ENCODE measurements around the gene FEN1. TPM values are rescaled to one million over a fixed set of nuclear protein-coding genes. Genes with fewer than 3 reads are reported as not detected.

The FEN1 gene
- total and polyA plus RNA-seq, 2 of the 13 experiments (the other 11 are each of a cell fraction or from before 2014, with no cell fraction given): 12.4 to 102 TPM

DNA sequence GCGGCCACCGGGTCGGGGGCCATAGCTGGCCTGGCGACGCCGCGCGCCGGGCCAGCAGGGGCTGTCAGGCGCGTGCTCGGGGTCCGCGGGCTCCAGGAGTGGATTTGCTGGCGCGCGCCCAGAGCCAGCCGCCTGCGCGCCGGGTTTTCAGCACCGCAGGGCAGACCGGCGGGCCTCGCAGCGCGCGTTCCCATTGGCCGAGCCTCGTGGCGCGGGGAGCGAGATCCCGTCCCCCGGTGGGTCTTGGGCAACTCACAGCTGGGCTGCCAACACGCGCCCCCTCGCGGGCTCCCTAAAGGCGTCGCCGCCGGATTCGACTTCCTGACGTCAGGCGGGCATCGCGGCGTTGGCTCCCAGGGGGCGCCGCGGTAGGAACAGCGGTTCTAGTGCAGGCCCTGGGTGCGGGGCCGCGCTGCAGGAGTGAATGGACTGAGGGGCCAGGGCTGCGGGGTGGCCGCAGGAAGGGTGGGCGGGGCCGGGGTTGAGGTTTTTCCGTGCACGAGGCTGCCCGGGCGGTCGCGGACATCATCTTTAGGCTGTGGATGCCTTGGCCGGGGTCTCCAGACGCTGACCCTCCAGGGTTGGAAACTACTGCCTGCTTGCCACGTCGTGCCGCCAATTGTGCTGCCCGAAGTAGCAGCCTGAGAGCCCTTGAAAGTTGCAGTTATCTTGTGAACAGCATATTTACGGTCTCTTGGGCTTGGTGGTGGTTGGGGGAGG lies 24.2 kb downstream of the FEN1 start, which contains the start of gene FADS1 (continued):
- TF ChIP-seq, protein P1, sequence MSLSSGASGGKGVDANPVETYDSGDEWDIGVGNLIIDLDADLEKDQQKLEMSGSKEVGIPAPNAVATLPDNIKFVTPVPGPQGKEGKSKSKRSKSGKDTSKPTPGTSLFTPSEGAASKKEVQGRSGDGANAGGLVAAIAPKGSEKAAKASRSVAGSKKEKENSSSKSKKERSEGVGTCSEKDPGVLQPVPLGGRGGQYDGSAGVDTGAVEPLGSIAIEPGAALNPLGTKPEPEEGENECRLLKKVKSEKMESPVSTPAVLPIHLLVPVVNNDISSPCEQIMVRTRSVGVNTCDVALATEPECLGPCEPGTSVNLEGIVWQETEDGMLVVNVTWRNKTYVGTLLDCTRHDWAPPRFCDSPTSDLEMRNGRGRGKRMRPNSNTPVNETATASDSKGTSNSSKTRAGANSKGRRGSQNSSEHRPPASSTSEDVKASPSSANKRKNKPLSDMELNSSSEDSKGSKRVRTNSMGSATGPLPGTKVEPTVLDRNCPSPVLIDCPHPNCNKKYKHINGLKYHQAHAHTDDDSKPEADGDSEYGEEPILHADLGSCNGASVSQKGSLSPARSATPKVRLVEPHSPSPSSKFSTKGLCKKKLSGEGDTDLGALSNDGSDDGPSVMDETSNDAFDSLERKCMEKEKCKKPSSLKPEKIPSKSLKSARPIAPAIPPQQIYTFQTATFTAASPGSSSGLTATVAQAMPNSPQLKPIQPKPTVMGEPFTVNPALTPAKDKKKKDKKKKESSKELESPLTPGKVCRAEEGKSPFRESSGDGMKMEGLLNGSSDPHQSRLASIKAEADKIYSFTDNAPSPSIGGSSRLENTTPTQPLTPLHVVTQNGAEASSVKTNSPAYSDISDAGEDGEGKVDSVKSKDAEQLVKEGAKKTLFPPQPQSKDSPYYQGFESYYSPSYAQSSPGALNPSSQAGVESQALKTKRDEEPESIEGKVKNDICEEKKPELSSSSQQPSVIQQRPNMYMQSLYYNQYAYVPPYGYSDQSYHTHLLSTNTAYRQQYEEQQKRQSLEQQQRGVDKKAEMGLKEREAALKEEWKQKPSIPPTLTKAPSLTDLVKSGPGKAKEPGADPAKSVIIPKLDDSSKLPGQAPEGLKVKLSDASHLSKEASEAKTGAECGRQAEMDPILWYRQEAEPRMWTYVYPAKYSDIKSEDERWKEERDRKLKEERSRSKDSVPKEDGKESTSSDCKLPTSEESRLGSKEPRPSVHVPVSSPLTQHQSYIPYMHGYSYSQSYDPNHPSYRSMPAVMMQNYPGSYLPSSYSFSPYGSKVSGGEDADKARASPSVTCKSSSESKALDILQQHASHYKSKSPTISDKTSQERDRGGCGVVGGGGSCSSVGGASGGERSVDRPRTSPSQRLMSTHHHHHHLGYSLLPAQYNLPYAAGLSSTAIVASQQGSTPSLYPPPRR (CRISPR knock-in tag; IDR thresholded peaks at IDR 0.05; ENCODE audit: borderline replicate concordance): peak; percentile 59; the same call in 1 of the 2 replicates
- TF ChIP-seq TEAD3 (CRISPR knock-in tag; optimal IDR thresholded peaks at IDR 0.05; ENCODE audit: borderline replicate concordance): peak; percentile 56
- TF ChIP-seq ETV5 (CRISPR knock-in tag; IDR thresholded peaks at IDR 0.05; ENCODE audit: borderline replicate concordance): peak; percentile 72; the same call in 1 of the 2 replicates
- TF ChIP-seq, protein P2, sequence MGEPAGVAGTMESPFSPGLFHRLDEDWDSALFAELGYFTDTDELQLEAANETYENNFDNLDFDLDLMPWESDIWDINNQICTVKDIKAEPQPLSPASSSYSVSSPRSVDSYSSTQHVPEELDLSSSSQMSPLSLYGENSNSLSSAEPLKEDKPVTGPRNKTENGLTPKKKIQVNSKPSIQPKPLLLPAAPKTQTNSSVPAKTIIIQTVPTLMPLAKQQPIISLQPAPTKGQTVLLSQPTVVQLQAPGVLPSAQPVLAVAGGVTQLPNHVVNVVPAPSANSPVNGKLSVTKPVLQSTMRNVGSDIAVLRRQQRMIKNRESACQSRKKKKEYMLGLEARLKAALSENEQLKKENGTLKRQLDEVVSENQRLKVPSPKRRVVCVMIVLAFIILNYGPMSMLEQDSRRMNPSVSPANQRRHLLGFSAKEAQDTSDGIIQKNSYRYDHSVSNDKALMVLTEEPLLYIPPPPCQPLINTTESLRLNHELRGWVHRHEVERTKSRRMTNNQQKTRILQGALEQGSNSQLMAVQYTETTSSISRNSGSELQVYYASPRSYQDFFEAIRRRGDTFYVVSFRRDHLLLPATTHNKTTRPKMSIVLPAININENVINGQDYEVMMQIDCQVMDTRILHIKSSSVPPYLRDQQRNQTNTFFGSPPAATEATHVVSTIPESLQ (CRISPR knock-in tag; conservative IDR thresholded peaks at IDR 0.05): 0 out of 2 replicates have a peak, but pooled peaks have one; percentile 52
- TF ChIP-seq, protein P3, sequence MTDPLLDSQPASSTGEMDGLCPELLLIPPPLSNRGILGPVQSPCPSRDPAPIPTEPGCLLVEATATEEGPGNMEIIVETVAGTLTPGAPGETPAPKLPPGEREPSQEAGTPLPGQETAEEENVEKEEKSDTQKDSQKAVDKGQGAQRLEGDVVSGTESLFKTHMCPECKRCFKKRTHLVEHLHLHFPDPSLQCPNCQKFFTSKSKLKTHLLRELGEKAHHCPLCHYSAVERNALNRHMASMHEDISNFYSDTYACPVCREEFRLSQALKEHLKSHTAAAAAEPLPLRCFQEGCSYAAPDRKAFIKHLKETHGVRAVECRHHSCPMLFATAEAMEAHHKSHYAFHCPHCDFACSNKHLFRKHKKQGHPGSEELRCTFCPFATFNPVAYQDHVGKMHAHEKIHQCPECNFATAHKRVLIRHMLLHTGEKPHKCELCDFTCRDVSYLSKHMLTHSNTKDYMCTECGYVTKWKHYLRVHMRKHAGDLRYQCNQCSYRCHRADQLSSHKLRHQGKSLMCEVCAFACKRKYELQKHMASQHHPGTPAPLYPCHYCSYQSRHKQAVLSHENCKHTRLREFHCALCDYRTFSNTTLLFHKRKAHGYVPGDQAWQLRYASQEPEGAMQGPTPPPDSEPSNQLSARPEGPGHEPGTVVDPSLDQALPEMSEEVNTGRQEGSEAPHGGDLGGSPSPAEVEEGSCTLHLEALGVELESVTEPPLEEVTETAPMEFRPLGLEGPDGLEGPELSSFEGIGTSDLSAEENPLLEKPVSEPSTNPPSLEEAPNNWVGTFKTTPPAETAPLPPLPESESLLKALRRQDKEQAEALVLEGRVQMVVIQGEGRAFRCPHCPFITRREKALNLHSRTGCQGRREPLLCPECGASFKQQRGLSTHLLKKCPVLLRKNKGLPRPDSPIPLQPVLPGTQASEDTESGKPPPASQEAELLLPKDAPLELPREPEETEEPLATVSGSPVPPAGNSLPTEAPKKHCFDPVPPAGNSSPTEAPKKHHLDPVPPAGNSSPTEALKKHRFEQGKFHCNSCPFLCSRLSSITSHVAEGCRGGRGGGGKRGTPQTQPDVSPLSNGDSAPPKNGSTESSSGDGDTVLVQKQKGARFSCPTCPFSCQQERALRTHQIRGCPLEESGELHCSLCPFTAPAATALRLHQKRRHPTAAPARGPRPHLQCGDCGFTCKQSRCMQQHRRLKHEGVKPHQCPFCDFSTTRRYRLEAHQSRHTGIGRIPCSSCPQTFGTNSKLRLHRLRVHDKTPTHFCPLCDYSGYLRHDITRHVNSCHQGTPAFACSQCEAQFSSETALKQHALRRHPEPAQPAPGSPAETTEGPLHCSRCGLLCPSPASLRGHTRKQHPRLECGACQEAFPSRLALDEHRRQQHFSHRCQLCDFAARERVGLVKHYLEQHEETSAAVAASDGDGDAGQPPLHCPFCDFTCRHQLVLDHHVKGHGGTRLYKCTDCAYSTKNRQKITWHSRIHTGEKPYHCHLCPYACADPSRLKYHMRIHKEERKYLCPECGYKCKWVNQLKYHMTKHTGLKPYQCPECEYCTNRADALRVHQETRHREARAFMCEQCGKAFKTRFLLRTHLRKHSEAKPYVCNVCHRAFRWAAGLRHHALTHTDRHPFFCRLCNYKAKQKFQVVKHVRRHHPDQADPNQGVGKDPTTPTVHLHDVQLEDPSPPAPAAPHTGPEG (CRISPR knock-in tag; IDR thresholded peaks at IDR 0.05): peak; percentile 31; the same call in 1 of the 2 replicates
- peak; percentile 93 for TF ChIP-seq CHD2 (IDR thresholded peaks at IDR 0.05; ENCODE audit: low read depth, low read length)
- peak; percentile 83 for TF ChIP-seq ZNF816 (CRISPR knock-in tag; IDR thresholded peaks at IDR 0.05; ENCODE audit: borderline replicate concordance)
- peak; percentile 88 for TF ChIP-seq AGO1 (IDR thresholded peaks at IDR 0.05; ENCODE audit: low read depth, low read length, poor library complexity, severe bottlenecking)
- TF ChIP-seq ZNF605 (CRISPR knock-in tag; IDR thresholded peaks at IDR 0.05): peak; percentile 68
- TF ChIP-seq, protein P4, sequence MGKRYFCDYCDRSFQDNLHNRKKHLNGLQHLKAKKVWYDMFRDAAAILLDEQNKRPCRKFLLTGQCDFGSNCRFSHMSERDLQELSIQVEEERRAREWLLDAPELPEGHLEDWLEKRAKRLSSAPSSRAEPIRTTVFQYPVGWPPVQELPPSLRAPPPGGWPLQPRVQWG (CRISPR knock-in tag; IDR thresholded peaks at IDR 0.05; ENCODE audit: borderline replicate concordance, low read depth): no peak
- peak; percentile 35; the same call in 1 of the 2 replicates for TF ChIP-seq ZFP90 (CRISPR knock-in tag; IDR thresholded peaks at IDR 0.05; ENCODE audit: borderline replicate concordance)
- TF ChIP-seq, protein P5, sequence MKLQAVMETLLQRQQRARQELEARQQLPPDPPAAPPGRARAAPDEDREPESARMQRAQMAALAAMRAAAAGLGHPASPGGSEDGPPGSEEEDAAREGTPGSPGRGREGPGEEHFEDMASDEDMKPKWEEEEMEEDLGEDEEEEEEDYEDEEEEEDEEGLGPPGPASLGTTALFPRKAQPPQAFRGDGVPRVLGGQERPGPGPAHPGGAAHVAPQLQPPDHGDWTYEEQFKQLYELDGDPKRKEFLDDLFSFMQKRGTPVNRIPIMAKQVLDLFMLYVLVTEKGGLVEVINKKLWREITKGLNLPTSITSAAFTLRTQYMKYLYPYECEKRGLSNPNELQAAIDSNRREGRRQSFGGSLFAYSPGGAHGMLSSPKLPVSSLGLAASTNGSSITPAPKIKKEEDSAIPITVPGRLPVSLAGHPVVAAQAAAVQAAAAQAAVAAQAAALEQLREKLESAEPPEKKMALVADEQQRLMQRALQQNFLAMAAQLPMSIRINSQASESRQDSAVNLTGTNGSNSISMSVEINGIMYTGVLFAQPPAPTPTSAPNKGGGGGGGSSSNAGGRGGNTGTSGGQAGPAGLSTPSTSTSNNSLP (IDR thresholded peaks at IDR 0.05; ENCODE audit: low read depth, low read length): no peak
